GM12878 (cell line): ENCODE data around the gene LY9. TPM values are rescaled to one million over a fixed set of nuclear protein-coding genes. Genes with fewer than 3 reads are reported as not detected.

Experiments
- ATAC-seq: fragments of 200-7000 bp; cut with Tn5 transposase; 3 replicates; pipeline ENCODE4 v1.9.1; 2020; ENCODE audit warnings: mild to moderate bottlenecking, moderate library complexity
- BruUV-seq: library from RNA; stranded (reverse); fragments of 400-500 nt; replicated peaks from 2 replicates; lab custom pipeline; 2021; lab: Mats Ljungman, UMichigan
- CTCF ChIA-PET: fragments of 300-600 bp; sonication (Branson Sonifier 250); formaldehyde crosslinking; extraction: SDS; loops from one replicate; lab custom pipeline; 2021; ENCODE audit warnings: inconsistent platforms; lab: Yijun Ruan, JAX
- POLR2A ChIA-PET: fragments of 350-600 bp; formaldehyde crosslinking; extraction: SDS; loops from one replicate; lab custom pipeline; 2021; ENCODE audit warnings: inconsistent platforms; lab: Charles Lee
- RAD21 ChIA-PET: fragments of 300-600 bp; sonication (Branson Sonifier 250); formaldehyde crosslinking; loops from one replicate; lab custom pipeline; 2023; ENCODE audit warnings: antibody characterized with exemption; ENCODE audit not compliant: unreplicated experiment; lab: Charles Lee
- SMC1A ChIA-PET: fragments of 300-600 bp; sonication (Branson Sonifier 250); formaldehyde crosslinking; loops from one replicate; lab custom pipeline; 2023; ENCODE audit not compliant: unreplicated experiment, uncharacterized antibody; lab: Charles Lee
- DNase-seq: peaks from one replicate; pipeline ENCODE4 v3.0.0-alpha.2; 2011; ENCODE audit warnings: low read depth, low spot score
- FAIRE-seq: peaks from 3 replicates; lab custom pipeline; 2011; peaks lifted over from hg19 to GRCh38; lab: Jason Lieb, UNC
- H2AFZ ChIP-seq: 2 replicates; pipeline ENCODE4 v1.6.0; 2011; ENCODE audit warnings: low read depth, low read length, control low read depth; ENCODE audit not compliant: control insufficient read depth
- H3K27ac ChIP-seq: 2 replicates; pipeline ENCODE4 v1.5.1; 2011; ENCODE audit warnings: control low read depth; ENCODE audit not compliant: control insufficient read depth, insufficient read depth
- H3K27me3 ChIP-seq, 2 experiments: replicated peaks in 1 of 2; 2 replicates each; pipeline versions ENCODE4 v1.6.0 to v1.6.1; 2011; ENCODE audit warnings: low read length in 1 of 2; ENCODE audit not compliant: control insufficient read depth in 2 of 2, insufficient read depth in 2 of 2
- H3K36me3 ChIP-seq, 2 experiments: 2 replicates each; pipeline ENCODE4 v1.5.1; 2011; ENCODE audit warnings: low read length in 1 of 2; ENCODE audit not compliant: control insufficient read depth in 2 of 2, insufficient read depth in 2 of 2
- H3K4me1 ChIP-seq: 2 replicates; pipeline ENCODE4 v1.6.1; 2011; ENCODE audit warnings: mild to moderate bottlenecking, low read length, moderate library complexity, mixed read lengths; ENCODE audit not compliant: control insufficient read depth, insufficient read depth
- H3K4me2 ChIP-seq: 2 replicates; pipeline ENCODE4 v1.6.0; 2011; ENCODE audit warnings: control low read depth; ENCODE audit not compliant: control insufficient read depth, insufficient read depth
- H3K4me3 ChIP-seq: fragments of 200-600 bp; sonication (generic); 2 replicates; pipeline ENCODE4 v1.5.1; 2016
- H3K79me2 ChIP-seq: 2 replicates; pipeline ENCODE4 v1.6.0; 2011; ENCODE audit warnings: low read length; ENCODE audit not compliant: control insufficient read depth, insufficient read depth
- H3K9ac ChIP-seq: 2 replicates; pipeline ENCODE4 v1.8.0; 2011; ENCODE audit warnings: low read length, control low read depth, mixed read lengths; ENCODE audit not compliant: control insufficient read depth, insufficient read depth
- H3K9me3 ChIP-seq: replicated peaks from 3 replicates; pipeline ENCODE4 v1.5.1; 2011; ENCODE audit warnings: mild to moderate bottlenecking, low read length; ENCODE audit not compliant: control insufficient read depth, insufficient read depth
- H4K20me1 ChIP-seq: 2 replicates; pipeline ENCODE4 v1.6.0; 2011; ENCODE audit not compliant: control insufficient read depth, insufficient read depth
- ASH2L ChIP-seq: fragments of 300-600, 200-600 bp; sonication (generic); IDR thresholded peaks from 2 replicates; pipeline ENCODE4 v1.6.1; 2017; ENCODE audit warnings: low read depth, mild to moderate bottlenecking, borderline replicate concordance
- BCL11A ChIP-seq: IDR thresholded peaks from 2 replicates; pipeline ENCODE4 v1.6.1; 2011; ENCODE audit warnings: low read depth, low read length
- CBX3 ChIP-seq: fragments of 200-600 bp; sonication (generic); IDR thresholded peaks from 2 replicates; pipeline ENCODE4 v1.6.1; 2016; ENCODE audit warnings: low read depth, borderline replicate concordance
- HDAC2 ChIP-seq: fragments of 200-600 bp; sonication (generic); IDR thresholded peaks from 2 replicates; pipeline ENCODE4 v1.6.1; 2017
- STAT1 ChIP-seq: fragments of 450-650 bp; conservative IDR thresholded peaks from 2 replicates; pipeline ENCODE4 v1.6.1; 2014; ENCODE audit warnings: antibody characterized with exemption, mild to moderate bottlenecking
- ZNF207 ChIP-seq: fragments of 450-650 bp; IDR thresholded peaks from 2 replicates; pipeline ENCODE4 v1.6.1; 2014; ENCODE audit warnings: antibody characterized with exemption, mild to moderate bottlenecking, borderline replicate concordance
- WGBS: methylation state at CpG from one replicate; pipeline ENCODE4 v1.1.6; 2016; ENCODE audit warnings: low lambda C conversion rate; ENCODE audit not compliant: insufficient replicate concordance, insufficient coverage; ENCODE audit errors: missing lambda C conversion rate; 5-methylcytosine and 5-hydroxymethylcytosine counted together
- in situ Hi-C: fragments of 300-500 bp; cut with MboI; formaldehyde crosslinking; loops from 9 replicates; pipeline ENCODE4 v1.14.3; 2018; ENCODE audit warnings: mixed read lengths
- intact Hi-C: fragments of 100-400 bp; cut with micrococcal nuclease; formaldehyde crosslinking; loops from one replicate; pipeline ENCODE4 v1.14.2; 2022; ENCODE audit not compliant: unreplicated experiment
- polyA plus RNA-seq, 11 experiments: library from polyadenylated mRNA; depleted of rRNA in 4 of 11; unstranded in 6 of 11; stranded (reverse) in 5 of 11; fragments of >200 nt; fragmentation: Nextera tagmentation in 4 of 11; fragmentation: Illumina TruSeq in 1 of 11; extraction: Ambion mirVana in 4 of 11; extraction: Trizol in 1 of 11; gene quantifications; 1 replicate in 1 of 11; 2 replicates in 10 of 11; pipeline versions ENCODE4 v1.2.1 to v1.2.3, GENCODE V29; 2011 to 2016; ENCODE audit warnings: inconsistent platforms in 2 of 11, missing spikeins in 2 of 11, low read depth in 1 of 11
- total RNA-seq, 4 experiments: library from RNA; depleted of rRNA in 3 of 4; stranded (reverse); fragments of >200 nt in 3 of 4; fragmentation: Illumina TruSeq in 1 of 4; extraction: Trizol in 1 of 4; gene quantifications; 2 replicates each; pipeline versions ENCODE4 v1.2.1 to v1.2.3, GENCODE V29; 2013 to 2021
- TF ChIP-seq, protein P1 (sequence below): fragments of 450-650 bp; IDR thresholded peaks from 2 replicates; pipeline ENCODE4 v1.6.1; 2017; ENCODE audit warnings: mild to moderate bottlenecking

The LY9 gene
- total and polyA plus RNA-seq, 10 of the 15 experiments (the other 5 are each of a cell fraction or from before 2014, with no cell fraction given), result 2.7 to 12.5 (median 9.0) TPM

DNA sequence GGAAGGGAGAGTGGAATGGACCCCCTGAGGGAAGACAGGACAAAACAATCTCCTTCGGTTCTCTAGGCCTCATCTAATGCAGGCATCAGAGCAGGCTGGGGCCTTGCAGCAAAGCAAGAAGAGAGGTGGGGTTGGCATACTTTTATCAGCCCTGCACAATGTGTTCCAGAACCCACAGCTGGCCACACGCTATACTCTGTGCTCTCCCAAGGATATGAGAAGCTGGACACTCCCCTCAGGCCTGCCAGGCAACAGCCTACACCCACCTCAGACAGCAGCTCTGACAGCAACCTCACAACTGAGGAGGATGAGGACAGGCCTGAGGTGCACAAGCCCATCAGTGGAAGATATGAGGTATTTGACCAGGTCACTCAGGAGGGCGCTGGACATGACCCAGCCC, 27.3 kb downstream of the LY9 start:
- in situ Hi-C loops, result no loop called here
- Histone ChIP-seq H3K4me3 (no peak overlapping the region), H3K27ac (no peak overlapping the region), H2AFZ (no peak overlapping the region), H3K4me1 (no peaks in the 10 kb centered on the region), H4K20me1 (no peaks in the 10 kb centered on the region), H3K4me2 (no peak overlapping the region), H3K36me3 (no peaks in the 10 kb centered on the region), H3K9ac (no peak overlapping the region), H3K27me3 (no peaks in the 10 kb centered on the region), H3K9me3 (no peaks in the 10 kb centered on the region), H3K79me2 (no peaks in the 10 kb centered on the region)
- FAIRE-seq (no peak), DNase-seq (no peak), ATAC-seq (no peak)
- 91% methylated on average over 3 of the region's 3 CpGs for WGBS
- POLR2A ChIA-PET, result no interaction called here
- BruUV-seq, result no TSS peak
- CTCF ChIA-PET, result interaction anchor here (1.1 to 2.1 kb wide), 4 partner anchors 12 to 354 kb away, joined by 3 to 7 read pairs (median 6); no protein-coding TSS in a partner anchor
- no peak for TF ChIP-seq ASH2L
- no peak for TF ChIP-seq ZNF207
- TF ChIP-seq CBX3, result no peak
- intact Hi-C loops, result no loop called here
- SMC1A ChIA-PET, result interaction anchor here (0.9 to 1.7 kb wide), 9 partner anchors 11 to 129 kb away, joined by 3 to 7 read pairs (median 3); partner anchors contain the start of gene LY9
- RAD21 ChIA-PET, result interaction anchor here (1.1 kb wide), 1 partner anchor 23 kb away, joined by 3 read pairs; no protein-coding TSS in a partner anchor

DNA sequence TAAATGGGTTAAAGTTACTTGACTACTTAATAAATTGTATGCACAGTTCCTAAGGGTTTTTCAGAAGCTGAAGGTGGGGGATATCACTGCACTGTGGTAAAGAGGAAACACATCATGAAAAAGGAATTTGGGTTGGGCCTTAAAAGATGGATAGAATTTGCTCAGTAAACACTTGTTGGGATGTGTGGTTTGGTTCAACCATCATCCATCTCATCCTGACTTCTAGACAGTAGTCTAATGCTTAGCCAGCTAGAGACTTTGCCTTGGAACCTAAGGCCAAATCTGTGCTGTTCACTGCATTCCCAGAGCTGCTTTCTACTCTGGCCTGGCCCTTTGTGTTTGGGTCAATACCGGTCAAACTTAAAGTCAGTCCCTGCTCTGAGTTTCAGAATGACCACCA, 30.6 kb downstream of the LY9 start:
- in situ Hi-C loops, result no loop called here
- 100% methylated on average over 1 of the region's 1 CpG for WGBS

More for the DNA sequence above, 30.6 kb downstream of the LY9 start:
- Histone ChIP-seq H3K4me2 (no peak overlapping the region), H4K20me1 (no peaks in the 10 kb centered on the region), H3K36me3 (no peaks in the 10 kb centered on the region), H3K9ac (no peak overlapping the region), H3K27me3 (no peaks in the 10 kb centered on the region), H3K4me3 (no peak overlapping the region), H3K4me1 (no peaks in the 10 kb centered on the region), H3K27ac (no peak overlapping the region), H2AFZ (no peak overlapping the region)
- no TSS peak for BruUV-seq
- POLR2A ChIA-PET, result no interaction called here
- FAIRE-seq (no peak), DNase-seq (no peak), ATAC-seq (no peak)
- RAD21 ChIA-PET, result interaction anchor here (1.0 to 1.6 kb wide), 2 partner anchors 30 to 49 kb away, joined by 3 to 4 read pairs; no protein-coding TSS in a partner anchor
- intact Hi-C loops, result no loop called here
- SMC1A ChIA-PET, result interaction anchor here (0.8 to 7.5 kb wide), 5 partner anchors 10 to 127 kb away, joined by 3 to 143 read pairs (median 3); partner anchors contain the start of gene LY9
- TF ChIP-seq HDAC2, result no peak
- no peak for TF ChIP-seq BCL11A
- no peak for TF ChIP-seq STAT1
- TF ChIP-seq, protein P1, sequence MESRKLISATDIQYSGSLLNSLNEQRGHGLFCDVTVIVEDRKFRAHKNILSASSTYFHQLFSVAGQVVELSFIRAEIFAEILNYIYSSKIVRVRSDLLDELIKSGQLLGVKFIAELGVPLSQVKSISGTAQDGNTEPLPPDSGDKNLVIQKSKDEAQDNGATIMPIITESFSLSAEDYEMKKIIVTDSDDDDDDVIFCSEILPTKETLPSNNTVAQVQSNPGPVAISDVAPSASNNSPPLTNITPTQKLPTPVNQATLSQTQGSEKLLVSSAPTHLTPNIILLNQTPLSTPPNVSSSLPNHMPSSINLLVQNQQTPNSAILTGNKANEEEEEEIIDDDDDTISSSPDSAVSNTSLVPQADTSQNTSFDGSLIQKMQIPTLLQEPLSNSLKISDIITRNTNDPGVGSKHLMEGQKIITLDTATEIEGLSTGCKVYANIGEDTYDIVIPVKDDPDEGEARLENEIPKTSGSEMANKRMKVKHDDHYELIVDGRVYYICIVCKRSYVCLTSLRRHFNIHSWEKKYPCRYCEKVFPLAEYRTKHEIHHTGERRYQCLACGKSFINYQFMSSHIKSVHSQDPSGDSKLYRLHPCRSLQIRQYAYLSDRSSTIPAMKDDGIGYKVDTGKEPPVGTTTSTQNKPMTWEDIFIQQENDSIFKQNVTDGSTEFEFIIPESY, result no peak
- TF ChIP-seq, all 136 proteins: peak for 0
- Histone ChIP-seq H3K9me3 (no peaks in the 10 kb centered on the region), H3K79me2 (no peaks in the 10 kb centered on the region)
- CTCF ChIA-PET, result interaction anchor here (1.0 to 2.7 kb wide), 7 partner anchors 9 to 145 kb away, joined by 3 to 23 read pairs (median 4); no protein-coding TSS in a partner anchor
